NCI-H1092 treated with DMSO at 0.1 percent for 48 hours (cell line): ENCODE measurements around the gene GBX2.

ENCODE experiments used
- DNase-seq: peaks from one replicate; lab custom pipeline; 2025; lab: John Stamatoyannopoulos, UW

GBX2 gene

DNA sequence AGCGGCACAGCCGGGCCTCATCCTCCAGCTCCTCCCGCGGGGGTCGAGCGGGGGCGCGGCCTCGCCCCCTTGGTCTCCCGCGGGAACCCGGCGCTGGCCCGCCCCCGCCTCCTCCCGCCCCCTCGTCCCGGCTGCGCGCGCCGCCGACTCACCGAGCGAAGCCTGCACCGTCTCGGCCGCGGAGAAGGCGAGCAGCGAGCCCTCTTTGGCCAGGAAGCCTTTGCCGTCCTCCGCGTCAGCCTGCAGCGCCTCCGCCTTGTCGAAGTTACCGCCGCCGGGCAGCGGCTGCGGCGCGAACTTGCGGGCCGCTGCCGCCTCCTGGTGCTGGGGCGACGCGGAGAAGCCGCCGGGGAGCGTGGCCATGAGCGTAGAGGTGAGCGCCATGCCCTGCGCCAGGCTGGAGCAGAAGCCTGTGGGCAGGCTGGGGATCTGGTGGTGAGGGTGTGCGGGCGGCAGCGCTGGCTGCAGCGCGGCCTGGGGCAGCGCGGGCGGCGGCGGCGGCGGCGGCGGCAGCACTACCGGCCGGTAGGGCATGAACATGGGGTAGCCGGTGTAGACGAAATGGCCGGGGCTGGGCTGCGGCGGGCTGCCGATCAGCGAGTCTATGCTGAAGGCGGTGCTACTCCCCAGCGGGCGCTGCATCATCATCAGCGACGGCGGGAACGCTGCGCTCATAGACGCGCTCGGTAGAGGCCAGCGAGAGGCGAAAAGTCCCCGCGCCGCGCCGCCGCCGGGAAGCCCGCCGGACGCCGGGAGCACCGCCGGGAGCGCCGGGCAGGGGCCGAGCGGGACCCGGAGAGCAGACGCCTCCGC, 683 bp downstream of the GBX2 start:
- DNase-seq = peak; percentile 16

GRCh38 chr2:236166796-236167296, 1.3 kb downstream of the GBX2 start:
- DNase-seq = no peak

DNA sequence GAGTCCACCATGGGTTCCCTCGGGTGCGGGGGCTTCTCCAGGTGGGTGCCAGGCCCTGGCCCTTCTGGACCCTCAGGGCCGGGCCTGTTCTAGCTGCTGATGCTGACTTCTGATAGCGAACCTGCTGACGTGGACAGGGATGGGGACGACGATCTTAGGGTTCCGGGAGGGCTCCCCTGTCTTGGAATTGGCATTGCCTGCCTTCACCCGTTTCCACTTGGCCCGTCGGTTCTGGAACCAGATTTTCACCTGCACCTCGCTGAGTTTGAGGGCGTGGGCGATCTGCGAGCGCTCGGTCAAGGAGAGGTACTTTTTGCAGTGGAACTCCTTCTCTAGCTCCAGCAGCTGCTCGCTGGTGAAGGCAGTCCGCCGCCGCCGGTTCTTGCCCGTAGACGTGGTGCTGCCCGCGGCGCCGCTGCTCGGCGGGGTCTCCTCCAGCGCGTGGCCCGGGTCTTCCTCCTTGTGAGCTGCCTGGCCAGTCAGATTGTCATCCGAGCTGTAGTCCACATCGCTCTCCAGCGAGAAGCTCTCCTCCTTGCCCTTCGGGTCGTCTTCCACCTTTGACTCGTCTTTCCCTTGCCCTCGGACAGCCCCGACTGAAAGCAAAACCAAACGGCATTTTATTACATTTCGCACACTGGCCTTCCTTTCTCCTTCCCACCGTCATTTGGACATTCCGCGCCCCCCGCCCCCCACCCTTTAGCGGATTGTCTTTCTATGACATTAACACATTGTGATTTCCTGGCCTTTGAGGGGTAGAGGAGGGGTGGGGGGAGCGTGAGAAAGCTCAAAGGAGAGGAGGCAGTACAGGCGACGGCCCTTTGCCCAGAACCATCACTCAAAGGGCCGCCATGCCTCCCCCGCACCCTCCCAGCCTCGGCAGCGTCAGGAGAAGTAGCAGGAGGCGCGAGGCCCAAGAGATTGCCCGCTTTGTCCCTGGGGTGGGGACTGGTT, 2.1 kb downstream of the GBX2 start:
- DNase-seq = no peak

DNA sequence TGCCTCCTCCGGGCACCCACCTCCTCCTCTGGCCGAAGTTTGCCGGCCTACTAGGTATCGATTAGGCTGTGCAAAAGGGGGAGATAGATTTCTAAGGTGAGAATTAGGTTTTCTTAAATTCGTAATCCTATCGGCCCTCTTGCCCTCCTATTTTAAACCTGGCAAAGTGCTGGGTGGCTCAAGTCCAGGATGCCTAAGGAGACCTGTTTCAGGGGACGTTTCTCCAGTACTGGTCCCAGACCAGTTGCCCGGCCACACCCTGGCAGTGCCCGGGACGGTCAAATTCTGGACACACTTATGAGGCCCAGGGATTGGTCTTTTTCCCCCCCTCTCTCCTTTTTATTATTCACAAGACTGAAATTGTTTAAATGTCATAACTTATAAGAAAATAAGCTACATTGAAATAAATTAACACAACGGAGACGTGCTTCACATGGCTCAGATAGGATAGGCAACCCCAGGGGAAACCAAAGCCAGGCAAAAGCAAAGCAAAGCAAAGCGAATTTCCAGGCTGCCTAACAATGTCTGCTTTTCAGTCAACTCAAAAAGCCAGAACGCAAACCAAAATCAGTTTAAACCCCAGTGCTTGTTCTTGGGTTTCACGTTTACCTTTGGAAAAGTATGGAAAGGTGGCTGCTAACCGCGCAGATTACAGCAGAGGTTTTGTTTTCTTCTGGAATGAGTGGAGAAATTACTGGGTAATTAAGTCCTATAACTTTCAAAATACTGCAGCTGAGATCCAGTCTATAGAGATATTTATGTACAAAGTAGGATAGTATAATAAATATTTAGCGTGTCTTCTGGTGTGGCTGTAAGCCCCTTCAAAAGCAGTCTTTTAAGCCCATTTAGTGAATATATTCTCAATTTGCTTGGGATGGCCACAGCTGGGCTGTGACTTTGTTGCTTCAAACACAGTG, 3.0 kb downstream of the GBX2 start:
- DNase-seq = no peak

DNA sequence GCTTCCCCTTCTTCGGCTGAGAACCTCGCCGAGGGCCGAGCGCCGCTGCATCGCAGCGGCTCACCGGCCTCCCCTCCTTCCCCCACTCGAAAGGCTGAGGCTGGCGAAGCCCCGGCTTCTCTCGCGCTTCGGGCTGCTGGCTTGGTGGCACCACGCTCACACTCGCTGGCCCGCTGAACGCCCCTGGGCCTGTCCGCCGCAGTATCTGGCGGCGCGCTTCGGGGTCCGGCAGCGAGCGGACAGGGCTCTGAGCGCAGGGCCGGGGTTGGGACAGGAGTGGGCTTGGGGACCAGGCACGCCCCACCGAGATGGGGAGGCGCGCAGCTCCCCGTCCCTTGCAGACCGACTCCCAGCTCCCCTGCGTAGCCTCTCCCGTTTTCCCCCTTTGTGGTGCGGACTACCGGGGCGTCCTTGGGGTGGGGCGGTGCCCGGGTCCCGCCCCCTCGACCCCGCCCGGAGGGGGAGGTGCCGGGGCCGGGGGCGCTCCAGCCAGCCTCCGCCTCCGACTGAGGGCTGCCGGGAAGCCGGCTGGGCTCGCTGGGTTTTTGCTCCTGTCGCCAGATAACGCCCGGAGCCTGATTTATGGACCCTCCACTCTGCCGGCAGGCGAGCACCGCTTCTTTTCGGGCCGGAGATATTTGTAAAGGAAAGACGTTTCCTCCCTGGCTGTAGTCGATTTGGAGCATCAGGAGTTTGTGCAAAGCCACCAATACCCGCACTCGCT, 3.8 kb downstream of the GBX2 start:
- no peak for DNase-seq

DNA sequence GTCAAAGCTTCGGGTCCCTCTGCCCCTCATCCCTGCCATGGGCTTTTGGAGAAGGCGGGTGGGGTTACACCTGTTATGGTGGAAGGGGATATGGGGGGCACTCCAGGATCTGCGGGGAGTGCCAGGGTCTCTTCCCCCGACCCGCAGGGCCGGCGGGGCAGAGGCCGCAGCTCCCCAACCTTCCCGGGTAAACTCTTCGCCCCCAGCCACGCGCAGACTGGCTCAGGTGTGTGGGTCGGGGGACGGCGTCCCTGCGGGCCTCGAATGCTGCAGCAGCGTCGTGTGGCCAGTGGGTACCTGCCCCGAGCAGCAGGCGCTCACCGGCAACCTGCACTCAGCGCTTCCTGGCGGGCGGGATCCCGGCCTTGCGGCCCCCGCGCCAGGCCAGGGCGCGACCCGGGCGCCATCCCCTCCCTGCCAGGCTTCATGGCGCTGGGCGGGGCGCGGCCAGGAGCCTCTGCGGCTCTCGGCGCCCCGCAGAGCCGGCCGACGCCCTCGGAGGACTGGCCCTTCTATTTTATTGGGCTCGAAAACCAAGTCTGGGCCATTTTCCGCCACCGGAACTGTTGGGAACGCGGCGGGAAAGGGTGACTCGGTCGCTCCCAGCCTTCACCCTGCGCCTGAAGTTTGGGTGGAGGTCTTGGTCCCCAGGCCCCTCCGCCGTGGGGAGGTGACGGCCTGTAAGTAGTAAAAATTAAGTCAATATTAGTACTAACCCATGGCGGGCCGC, 4.5 kb downstream of the GBX2 start:
- DNase-seq = no peak

DNA sequence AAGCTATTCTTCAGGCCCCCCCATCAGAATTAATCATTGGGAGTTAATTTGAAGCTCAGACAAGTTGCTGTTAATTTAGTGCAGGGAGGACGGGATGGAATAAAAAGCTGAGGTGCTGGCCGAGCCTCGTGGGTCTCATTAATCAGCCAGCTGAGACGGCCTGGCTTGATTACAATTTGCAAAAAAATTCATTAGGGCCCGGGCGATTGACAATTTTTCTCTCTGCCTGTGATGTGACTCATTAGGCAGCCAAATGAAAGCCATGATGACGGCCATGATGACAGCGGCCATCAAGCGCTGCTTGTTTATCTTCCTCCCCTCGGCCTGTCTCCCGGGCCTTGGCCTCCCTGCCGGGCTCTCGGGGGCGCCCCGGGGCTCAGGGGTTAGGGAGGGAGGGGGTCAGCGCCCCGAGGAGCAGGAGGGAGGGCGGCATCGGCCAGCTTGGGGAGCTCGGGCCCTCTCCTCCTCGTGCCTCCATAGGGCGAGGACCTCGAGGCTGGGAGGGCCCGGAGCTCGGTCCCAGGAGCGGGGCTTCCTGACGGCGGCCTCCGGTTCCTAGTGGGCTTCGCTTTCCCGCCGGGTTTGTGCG, 5.2 kb downstream of the GBX2 start:
- DNase-seq = no peak

DNA sequence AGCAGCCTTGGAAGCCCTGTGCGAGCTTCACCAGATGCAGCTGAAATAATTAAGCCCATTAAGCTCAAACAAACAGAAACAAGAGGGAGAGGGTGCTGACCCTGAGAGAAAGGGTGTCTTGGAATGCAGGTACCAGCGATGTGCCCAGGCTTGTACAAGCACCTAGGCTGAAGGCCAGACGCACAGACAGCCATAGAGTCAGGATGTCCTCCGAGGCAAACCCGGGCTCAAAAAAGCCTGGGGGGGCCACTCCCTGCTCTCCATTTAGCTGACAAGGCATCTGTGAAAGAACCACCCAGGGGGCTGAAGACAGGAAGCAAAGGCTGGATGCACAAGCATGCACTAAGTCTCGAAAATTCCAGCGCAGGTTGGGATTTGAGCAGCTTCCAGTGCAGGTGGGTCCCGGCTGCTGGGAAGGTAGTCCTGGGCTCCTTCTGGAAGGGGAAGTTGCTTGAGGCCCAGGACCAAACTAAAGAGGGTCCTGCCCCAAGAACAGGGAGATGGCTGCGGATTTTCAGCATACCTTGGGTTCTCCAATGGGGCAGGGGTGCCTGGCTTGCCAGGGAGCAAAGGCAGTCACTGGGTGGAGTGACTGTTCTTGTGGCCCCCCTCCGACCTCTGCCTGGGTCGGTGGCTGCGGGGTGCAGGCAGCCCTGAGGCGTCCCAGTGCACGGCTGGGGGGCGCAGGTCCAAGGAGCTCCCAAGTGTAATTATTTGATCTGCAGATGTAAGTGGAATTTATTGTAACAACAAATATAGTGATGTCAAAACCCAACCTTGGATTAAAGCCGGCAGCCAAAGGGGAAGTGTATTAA, 5.9 kb downstream of the GBX2 start:
- DNase-seq = no peak

DNA sequence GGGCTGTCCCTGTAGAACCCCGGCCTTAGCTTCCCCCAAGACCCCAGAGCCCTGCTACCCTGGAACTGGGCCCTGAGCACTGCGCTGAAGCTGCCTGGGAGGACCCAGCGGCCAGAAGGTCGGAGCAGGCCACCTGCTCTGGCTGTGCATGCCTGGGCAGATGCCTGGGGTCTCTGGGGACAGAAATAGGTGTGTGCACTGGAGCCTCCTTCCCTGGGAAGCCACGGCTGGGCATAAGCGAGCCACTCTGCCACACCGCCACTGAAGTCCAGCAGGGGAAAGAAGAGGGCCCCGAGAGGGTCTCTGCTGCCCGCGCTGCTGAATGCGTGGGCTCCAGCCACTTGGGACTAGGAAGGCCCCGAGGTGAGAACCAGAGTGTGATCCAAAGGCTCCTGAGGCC, 6.7 kb downstream of the GBX2 start:
- no peak for DNase-seq

GRCh38 chr2:236161082-236161462, 7.1 kb downstream of the GBX2 start:
- DNase-seq = no peak

- no peak for DNase-seq
Observed at GRCh38 chr2:236160366-236161081, 7.7 kb downstream of the GBX2 start.

- no peak for DNase-seq
Observed at GRCh38 chr2:236159778-236160170, 8.4 kb downstream of the GBX2 start.

- DNase-seq = no peak
Observed at GRCh38 chr2:236158969-236159777, 9.0 kb downstream of the GBX2 start.

- DNase-seq = no peak
Observed at GRCh38 chr2:236157815-236158498, 10.2 kb downstream of the GBX2 start.

DNA sequence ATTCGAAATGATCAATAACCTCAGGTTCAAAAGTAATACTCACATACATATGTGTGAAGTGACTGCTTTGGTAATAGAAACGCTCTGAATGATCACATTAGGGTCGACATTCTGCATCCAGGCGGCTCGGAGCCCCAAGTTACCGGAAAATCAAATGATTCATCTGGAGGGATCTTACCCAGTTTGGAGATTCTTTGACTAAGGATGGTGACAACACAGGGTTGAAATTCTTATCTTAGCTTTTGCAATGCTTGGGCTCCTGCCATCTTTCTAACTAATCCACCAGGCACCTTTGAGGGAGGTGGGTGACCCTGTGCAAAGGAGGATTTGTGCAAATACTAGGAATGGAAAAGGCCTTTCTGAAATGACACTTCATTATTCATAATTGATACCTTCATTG, 10.8 kb downstream of the GBX2 start:
- DNase-seq = no peak

- no peak for DNase-seq
Observed at GRCh38 chr2:236156860-236157194, 11.4 kb downstream of the GBX2 start.
